ENCODE data around the gene RSRP1.
"Not testable (repeated sequence)": the region's sequence is repeated elsewhere in the genome, so short reads cannot be mapped to it uniquely, and the experiment has no call there.

DNA sequence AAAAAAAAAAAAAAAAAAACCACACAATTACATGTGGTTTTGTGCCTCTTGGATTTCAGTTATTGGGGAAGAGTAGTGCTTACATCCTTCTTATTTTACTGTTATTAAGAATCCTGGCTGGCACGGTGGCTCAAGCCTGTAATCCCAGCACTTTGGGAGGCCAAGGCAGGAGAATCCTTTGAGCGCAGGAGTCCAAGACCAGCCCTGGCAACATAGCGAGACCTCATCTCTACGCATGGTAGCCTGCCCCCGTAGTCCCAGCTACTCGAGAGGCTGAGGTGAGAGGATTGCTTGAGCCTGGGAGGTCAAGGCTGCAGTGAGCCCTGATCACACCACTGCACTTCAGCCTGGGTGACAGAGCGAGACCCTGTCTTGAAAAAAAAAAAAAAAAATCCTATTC is 11.0 kb downstream of the RSRP1 start:
- not testable (repeated sequence) for TF ChIP-seq CTCF, POLR2A (IDR thresholded peaks at IDR 0.05)

Measured in adrenal gland (tissue), 5 donors.